Measurements from ENCODE around the gene NCAN. TPM values are rescaled to one million over a fixed set of nuclear protein-coding genes. Genes with fewer than 3 reads are reported as not detected.
A peak's percentile ranks its signal among the peaks of the same experiment; 100 is the strongest.

Gene NCAN
- total RNA-seq, 4 donors from 2014 or later: not detected

DNA sequence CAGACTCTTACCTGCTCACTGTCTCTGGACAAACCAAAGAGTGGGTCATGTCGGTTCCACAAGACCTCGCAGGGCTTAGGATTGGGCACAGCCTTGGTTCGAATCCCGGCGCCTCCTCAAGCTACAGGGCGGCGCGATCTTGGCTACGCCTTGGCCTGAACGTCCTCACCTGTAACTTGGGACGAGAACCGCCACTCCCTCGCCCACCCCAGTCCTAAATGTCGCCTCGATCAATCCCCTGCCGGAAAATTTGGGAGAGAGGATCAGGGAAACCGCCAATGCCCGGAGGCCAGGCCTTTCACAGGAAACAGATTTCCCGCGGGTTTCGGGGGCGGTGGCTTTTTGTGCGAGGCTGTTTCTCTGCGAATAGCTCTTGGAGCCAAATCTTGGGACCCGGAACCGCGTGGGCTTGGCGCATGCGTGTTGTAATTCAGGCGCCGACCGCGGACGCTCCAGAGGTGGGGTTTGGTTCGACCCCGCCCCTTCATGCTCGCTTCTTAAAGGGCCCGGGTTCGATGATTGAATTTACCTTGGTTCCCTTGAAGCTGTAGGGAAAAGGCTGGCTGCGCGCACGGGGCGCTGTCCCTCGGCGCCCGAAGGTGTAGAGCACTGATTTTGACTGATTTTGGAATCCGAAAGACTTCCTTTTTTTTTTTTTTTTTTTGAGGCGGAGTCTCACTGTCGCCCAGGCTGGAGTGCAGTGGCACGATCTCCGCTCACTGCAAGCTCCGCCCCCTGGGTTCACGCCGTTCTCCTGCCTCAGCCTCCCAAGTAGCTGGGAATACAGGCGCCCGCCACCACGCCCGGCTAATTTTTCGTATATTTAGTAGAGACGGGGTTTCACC is 8.5 kb upstream of the NCAN start, which contains the start of gene NR2C2AP:
Gene NR2C2AP, minus strand, starts transcription at position 403 of the 845 bp plus-strand sequence. Its CDS starts 354 bp downstream, at position 49.
- peak within 1 kb of the TSS; percentile 61 for H3K4me3 ChIP-seq (ENCODE audit: low read depth, poor library complexity, severe bottlenecking)
- WGBS, 2 donors: 6% methylated on average over 60 of the region's 60 CpGs
- intact Hi-C loops (cut with DNase I; ENCODE audit: low total_unique reads): no loop called here
- DNase-seq (ENCODE audit: low spot score in 2 of 2): peak; percentile 91 to 98
- no peak for TF ChIP-seq POLR2A (IDR thresholded peaks at IDR 0.05)
- TF ChIP-seq, protein P1, sequence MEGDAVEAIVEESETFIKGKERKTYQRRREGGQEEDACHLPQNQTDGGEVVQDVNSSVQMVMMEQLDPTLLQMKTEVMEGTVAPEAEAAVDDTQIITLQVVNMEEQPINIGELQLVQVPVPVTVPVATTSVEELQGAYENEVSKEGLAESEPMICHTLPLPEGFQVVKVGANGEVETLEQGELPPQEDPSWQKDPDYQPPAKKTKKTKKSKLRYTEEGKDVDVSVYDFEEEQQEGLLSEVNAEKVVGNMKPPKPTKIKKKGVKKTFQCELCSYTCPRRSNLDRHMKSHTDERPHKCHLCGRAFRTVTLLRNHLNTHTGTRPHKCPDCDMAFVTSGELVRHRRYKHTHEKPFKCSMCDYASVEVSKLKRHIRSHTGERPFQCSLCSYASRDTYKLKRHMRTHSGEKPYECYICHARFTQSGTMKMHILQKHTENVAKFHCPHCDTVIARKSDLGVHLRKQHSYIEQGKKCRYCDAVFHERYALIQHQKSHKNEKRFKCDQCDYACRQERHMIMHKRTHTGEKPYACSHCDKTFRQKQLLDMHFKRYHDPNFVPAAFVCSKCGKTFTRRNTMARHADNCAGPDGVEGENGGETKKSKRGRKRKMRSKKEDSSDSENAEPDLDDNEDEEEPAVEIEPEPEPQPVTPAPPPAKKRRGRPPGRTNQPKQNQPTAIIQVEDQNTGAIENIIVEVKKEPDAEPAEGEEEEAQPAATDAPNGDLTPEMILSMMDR (IDR thresholded peaks at IDR 0.05): no peak

DNA sequence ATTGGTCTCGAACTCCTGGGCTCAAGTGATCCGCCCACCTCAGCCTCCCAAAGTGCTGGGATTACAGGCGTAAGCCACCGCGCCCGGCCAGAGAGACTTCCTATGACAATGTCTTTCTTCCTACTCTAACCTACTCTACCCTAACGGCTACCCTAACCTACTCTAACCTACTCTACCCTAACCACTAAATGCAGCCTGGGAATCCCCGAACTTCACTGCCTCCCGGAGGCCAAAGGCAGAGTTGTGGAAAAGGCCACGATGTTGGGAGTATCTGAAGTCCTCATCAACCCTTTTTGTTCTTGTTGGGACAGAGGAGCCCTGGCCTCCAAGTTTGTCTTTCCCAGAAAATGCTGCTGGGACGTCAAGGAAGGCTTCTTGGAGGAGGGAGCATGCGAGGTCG is 7.6 kb upstream of the NCAN start:
- DNase-seq (ENCODE audit: low spot score in 2 of 2): no peak
- TF ChIP-seq, protein P1 (IDR thresholded peaks at IDR 0.05): no peak
- TF ChIP-seq POLR2A (IDR thresholded peaks at IDR 0.05): no peak
- H3K4me3 ChIP-seq (ENCODE audit: low read depth, poor library complexity, severe bottlenecking): no peak overlapping the region

DNA sequence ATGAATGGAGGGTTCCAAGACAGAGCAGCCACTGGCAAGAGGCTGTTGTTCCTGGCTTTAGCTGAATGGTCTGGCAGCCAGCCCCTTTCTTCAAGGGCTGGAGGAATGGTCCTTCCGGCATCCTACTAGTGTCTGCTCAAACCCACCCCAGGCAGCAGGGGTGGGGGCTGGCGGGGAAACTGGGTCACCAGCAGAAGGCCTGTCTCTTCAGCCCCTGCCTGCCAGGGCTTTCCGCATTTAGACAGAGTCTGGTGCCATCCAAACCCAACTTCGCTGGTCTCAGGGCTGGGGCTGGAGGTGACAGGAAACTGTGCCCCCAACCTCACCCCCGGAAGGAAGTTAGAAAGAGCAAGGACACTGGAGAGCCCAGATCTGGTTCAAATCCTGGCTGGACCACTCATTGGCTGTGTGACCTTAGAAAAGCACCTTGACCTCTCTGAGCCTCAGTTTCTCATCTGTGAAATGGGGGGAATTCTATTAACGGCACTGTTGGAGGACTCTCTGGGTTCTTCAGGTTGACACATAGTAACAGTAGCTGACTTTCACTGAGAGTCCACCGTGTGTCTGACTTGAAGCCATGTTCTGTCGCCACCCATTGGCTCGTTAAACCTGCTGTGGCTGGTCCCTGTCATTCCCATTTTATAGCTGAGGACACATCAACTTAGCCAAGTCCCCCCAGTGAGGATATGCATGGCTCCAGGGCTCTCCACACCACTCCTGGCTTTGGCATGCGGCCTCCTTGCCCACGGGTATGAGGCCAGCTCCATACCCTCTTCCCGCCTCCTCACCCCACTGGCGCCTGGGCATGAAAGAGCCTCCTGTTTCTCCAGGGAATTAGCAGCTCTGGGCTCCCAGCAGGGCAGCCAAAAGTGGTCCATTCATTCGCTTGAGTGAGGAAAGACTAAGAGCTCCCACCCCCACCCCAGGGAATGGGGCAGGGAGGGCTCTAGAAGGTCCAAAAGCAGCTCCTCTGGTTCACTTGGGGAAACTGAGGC is 6.0 kb upstream of the NCAN start:
- TF ChIP-seq, protein P1 (IDR thresholded peaks at IDR 0.05): no peak
- no peak for TF ChIP-seq POLR2A (IDR thresholded peaks at IDR 0.05)
- intact Hi-C loops (cut with DNase I; ENCODE audit: low total_unique reads): no loop called here
- 47 to 55% methylated on average over 13 to 14 of the region's 14 CpGs for WGBS, 2 donors
- no peak overlapping the region for H3K4me3 ChIP-seq (ENCODE audit: low read depth, poor library complexity, severe bottlenecking)
- no peak for DNase-seq (ENCODE audit: low spot score in 2 of 2)

More for the DNA sequence above, 7.6 kb upstream of the NCAN start:
- intact Hi-C loops (cut with DNase I; ENCODE audit: low total_unique reads): no loop called here
- WGBS, 2 donors: 71 to 81% methylated on average over 13 of the region's 13 CpGs

DNA sequence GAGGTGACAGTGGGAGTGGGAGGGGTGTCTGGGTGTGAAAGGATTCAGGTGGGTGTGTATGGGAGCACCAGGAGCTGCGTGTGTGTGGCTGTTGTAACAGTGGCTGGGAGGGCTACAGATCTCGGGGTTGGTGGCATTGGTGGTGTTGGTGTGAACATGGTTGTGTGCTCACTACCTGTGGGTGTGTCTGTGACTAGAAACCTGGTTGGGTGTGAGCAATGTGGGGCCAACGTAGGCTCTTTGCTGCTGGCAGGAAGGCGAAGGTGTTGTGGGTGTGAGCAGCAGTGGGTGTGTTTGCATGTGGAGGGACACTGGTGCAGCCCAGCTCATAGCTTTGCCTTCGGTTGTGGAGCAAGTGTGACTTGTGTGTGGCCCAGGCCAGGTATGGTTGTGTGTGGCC is 4.8 kb upstream of the NCAN start:
- 63 to 67% methylated on average over 5 of the region's 5 CpGs for WGBS, 2 donors
- no peak for DNase-seq (ENCODE audit: low spot score in 2 of 2)
- TF ChIP-seq, protein P1 (IDR thresholded peaks at IDR 0.05): no peak
- no peak for TF ChIP-seq POLR2A (IDR thresholded peaks at IDR 0.05)
- intact Hi-C loops (cut with DNase I; ENCODE audit: low total_unique reads): no loop called here
- no peak overlapping the region for H3K4me3 ChIP-seq (ENCODE audit: low read depth, poor library complexity, severe bottlenecking)

DNA sequence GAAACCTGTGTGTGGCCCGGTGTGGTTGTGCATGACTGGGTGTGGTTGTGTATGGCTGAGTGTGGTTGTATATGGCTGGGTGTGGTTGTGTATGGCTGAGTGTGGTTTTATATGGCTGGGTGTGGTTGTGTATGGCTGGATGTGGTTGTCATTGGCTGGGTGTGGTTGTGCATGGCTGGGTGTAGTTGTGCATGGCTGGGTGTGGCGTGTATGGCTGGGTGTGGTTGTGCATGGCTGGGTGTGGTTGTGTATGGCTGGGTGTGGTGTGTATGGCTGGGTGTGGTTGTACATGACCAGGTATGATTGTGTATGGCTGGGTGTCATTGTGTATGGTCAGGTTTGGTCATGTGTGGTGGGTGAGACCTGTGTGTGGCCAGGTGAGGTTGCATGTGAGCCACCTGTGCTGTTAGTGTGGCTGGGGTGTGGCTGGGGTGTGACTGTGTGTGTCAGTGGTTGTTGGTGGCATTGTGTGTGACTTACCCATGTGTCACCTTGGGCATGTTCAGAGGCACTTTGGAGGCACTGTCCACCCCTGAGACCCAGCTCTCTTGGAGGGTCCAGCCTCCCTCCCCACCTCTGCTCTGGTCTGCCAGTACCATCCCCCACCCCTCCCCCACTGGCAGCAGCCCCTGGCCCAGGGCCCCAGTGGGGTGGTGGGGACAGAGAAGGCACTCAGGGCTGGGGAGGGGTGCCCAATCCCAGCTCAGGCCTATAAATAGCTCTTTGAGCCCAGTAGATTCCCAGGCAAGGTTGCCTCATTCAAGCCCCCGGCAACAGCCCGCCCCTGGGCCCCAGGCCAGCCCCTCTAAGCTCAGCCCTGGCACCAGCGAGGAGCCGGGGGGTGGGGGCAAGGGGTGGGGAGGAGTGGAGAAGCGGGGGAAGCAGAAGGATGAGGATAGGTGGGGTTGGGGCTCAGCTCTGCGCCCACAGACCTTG is 3.9 kb upstream of the NCAN start:
- no peak for DNase-seq (ENCODE audit: low spot score in 2 of 2)
- no peak overlapping the region for H3K4me3 ChIP-seq (ENCODE audit: low read depth, poor library complexity, severe bottlenecking)
- TF ChIP-seq, protein P1 (IDR thresholded peaks at IDR 0.05): no peak
- no peak for TF ChIP-seq POLR2A (IDR thresholded peaks at IDR 0.05)
- intact Hi-C loops (cut with DNase I; ENCODE audit: low total_unique reads): no loop called here
- WGBS, 2 donors: 40 to 45% methylated on average over 8 of the region's 8 CpGs
